Mammary epithelial cell (primary cell): ENCODE results near the gene TFAP2C.

Source experiments
- CTCF ChIP-seq, 2 donors: IDR thresholded peaks in 1 of 2; conservative IDR thresholded peaks in 1 of 2; 2 replicates each; pipeline ENCODE4 v1.5.1; 2011 to 2012; ENCODE audit warnings: inconsistent platforms in 2 of 2, low read length in 2 of 2, mild to moderate bottlenecking in 2 of 2, control low read depth in 1 of 2, low read depth in 1 of 2; ENCODE audit not compliant: insufficient read depth in 1 of 2; ENCODE audit errors: extremely low read depth in 1 of 2
- EZH2 ChIP-seq: IDR thresholded peaks from 2 replicates; pipeline ENCODE4 v1.6.1; 2012; ENCODE audit warnings: low read length, inconsistent platforms, borderline replicate concordance

GRCh38 chr20:56580226-56580625 lies 48.9 kb upstream of the TFAP2C start:
- no peak for TF ChIP-seq CTCF (conservative IDR thresholded peaks at IDR 0.05 in 1 of 2, IDR thresholded peaks at IDR 0.05 in 1 of 2; ENCODE audit: extremely low read depth in 1 of 2, insufficient read depth in 1 of 2, low read depth in 1 of 2, low read length in 2 of 2)
- no peak for TF ChIP-seq EZH2
